HG02798 (cell line): ENCODE measurements around the gene IDH1.
"Not testable (repeated sequence)": the region's sequence is repeated elsewhere in the genome, so short reads cannot be mapped to it uniquely, and the experiment has no call there.

Source experiments
- ATAC-seq: cut with Tn5 transposase; IDR thresholded peaks from one replicate; pipeline ENCODE4 v1.9.1; 2021; ENCODE audit warnings: mild to moderate bottlenecking; ENCODE audit not compliant: unreplicated experiment, poor library complexity

The IDH1 gene

DNA sequence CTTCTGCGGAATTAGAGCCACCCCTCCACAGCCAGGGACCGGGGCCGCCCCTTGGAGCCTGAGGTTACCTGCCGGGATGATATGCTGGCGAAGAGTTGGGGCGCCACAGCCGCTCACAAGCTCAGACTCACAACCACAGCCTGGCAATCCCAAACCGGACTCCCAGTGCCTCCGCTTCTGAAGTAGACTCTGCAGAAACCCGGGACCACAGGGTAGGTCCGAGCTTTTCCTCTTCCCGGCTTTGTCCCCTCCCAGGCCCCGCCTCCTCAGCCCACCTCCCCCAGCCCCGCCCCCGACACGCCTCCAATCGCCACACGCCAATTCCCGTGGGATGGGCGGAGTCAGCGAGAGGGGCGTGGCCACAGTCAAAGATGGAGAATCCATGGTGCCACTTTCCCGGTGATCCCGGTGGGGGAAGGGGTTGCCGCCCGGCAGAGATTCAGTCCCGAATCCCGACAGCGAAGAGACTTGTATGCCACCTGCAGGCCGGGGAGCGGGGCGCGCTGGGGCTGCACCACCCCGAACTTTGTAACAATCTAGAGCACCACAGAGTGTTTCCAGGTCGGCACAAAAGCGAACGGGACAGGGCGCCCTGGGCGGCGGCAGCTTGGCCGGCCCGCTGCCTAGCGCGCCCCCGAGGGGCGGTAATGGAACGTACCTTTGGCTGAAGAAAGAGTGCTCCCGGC is at the start of gene IDH1:
Gene IDH1, minus strand, starts transcription at position 201 of the 686 bp plus-strand sequence. CDS start 3,520 bp downstream, outside the sequence.
- ATAC-seq = peak; percentile 78

- no peak for ATAC-seq
These were observed 49.3 kb upstream of the IDH1 start for GRCh38 chr2:208304157-208304556.

GRCh38 chr2:208300847-208301618 is 46.2 kb upstream of the IDH1 start:
- ATAC-seq = no peak

- ATAC-seq = no peak
These were observed 43.1 kb upstream of the IDH1 start for GRCh38 chr2:208297961-208298360.

GRCh38 chr2:208296610-208297009 is 41.7 kb upstream of the IDH1 start:
- ATAC-seq = no peak

- no peak for ATAC-seq
These were observed 41.0 kb upstream of the IDH1 start for GRCh38 chr2:208295834-208296233.

GRCh38 chr2:208294482-208295024 is 39.7 kb upstream of the IDH1 start:
- ATAC-seq = peak; percentile 75

GRCh38 chr2:208285853-208286252 is 31.0 kb upstream of the IDH1 start:
- ATAC-seq = no peak

DNA sequence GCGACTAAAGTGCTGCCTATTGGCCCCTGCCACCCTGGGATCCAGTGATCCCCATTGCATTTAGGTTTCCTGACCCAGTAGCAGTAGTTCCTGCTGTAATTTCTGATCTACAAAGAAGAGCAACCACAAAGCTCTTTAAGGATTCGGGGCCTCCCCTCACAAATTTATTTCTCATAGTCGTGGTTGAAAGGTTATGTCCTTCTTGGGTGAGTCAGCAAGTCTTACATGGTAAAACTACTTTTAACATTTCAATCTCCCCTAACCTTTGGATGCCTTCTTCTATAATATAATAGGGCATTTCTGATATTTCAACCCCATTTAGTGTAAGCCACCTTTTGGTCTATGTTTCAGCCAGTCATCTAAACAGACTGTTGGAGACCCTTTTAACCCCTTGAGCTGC is 26.1 kb upstream of the IDH1 start:
- peak; percentile 69 for ATAC-seq

DNA sequence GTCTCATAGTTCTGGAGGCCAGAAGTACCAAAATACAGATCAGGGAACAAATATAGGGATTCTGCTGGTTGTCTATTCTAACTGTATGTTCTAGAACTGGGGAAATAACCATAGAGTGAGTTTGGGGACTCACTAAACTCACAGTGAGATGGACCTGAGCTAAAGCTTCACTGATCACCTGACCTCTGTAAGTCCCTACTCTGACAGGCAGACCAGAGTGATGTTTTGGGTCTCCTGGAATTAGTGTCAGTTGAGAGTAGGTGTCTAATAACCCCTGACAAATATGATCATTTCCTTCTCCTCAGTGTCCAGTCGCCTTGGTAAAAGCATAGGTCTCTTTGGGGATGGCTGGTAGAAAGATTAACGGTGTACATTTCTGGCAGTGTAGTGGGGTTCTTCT is 25.4 kb upstream of the IDH1 start:
- no peak for ATAC-seq

DNA sequence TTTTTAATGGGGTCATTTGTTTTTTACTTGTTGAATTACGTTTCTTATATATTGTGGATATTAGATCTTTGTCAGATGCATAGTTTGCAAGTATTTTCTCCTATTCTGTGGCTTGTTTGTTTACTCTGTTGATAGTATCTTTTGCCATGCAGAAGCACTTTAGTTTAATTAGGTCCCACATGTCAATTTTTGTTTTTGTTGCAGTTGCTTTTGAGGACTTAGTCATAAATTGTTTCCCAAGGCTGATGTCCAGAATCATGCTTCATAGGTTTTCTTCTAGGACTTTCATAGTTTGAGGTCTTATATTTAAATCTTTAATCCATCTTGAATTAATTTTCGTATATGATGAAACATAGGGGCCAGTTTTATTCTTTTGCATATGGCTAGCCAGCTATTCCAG is 24.4 kb upstream of the IDH1 start:
- ATAC-seq = no peak

- no peak for ATAC-seq
These were observed 23.7 kb upstream of the IDH1 start for GRCh38 chr2:208278549-208278948.

- ATAC-seq = no peak
These were observed 19.9 kb upstream of the IDH1 start for GRCh38 chr2:208274748-208275147.

- no peak for ATAC-seq
These were observed 14.2 kb upstream of the IDH1 start for GRCh38 chr2:208269091-208269490.

DNA sequence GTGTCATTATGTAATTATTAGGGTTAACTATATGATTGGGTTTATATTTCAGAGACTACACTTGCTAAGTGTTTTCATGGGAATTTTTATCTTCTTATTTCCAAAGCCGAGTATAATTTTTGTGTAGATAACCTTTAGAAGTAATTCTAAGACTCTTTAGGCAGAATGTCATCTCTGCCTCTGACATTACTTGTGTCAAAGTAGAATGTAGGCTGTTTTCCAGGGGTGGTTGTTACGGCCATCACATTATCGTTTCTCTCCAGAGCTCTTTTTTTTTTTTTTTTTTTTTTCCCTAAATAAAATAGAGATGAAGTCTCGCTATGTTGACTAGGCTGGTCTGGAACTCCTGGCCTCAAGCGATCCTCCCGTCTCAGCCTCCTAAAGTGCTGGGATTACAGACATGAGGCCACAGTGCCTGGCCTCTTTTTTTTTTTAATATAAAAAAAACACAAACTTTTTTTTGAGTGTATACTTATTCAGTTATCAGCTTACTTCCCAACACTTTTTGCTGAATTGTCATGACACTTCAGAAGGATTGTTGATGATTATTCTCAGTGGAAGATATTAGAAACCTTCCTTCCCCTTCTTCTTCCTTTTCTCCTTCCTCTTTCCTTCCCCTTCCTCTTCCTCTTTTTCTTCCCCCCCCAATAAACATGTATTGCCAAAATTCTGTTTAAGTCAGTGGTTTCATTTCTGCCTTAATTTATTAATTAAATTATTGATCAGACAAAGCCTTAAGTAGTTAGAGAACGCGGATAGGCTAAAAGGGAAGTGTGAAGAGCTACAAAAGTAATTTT is 13.5 kb upstream of the IDH1 start:
- ATAC-seq = no peak

GRCh38 chr2:208267526-208267925 is 12.7 kb upstream of the IDH1 start:
- ATAC-seq = not testable (repeated sequence)

- no peak for ATAC-seq
These were observed 12.1 kb upstream of the IDH1 start for GRCh38 chr2:208266936-208267335.

GRCh38 chr2:208266553-208266893 is 11.7 kb upstream of the IDH1 start:
- peak; percentile 1 for ATAC-seq

DNA sequence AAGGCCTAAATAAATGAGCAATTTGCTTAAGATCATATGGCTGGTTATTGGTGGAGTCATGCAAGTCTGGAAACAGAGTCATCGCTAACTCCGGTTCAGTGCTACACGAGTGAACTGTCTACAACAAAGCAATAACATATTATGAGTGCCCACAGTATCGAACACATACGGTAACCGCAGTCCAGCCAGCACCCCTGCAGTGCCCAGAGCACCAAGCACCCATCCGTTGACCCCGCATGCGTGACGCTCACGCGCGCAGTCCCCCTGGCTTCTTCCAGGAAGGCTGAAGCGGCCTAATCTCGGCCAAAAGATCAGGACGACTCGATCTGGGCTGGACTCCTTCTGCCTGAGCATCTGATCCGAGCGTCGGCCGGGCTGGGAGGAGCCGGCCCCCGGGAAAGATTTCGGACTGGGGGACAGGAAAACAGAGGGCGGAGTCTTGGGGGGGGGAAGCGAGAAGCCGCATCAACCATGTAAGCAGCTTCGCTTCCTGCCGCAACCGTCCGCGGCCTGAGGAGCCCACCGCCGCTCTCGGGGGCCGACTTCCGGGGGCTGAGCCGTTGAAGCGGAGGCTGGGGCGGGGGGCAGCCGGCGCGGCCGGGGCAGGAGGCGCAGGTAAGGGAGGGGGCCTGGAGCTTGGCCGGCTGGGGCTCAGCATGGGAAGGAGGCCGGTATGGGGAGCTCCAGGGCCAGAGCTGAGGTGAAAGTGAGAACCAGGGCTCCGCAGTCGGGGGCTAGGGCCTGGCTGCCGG is 11.1 kb upstream of the IDH1 start, which contains the start of gene PIKFYVE:
Gene PIKFYVE, plus strand, starts transcription at position 455 of the 752 bp plus-strand sequence. CDS start 5,265 bp downstream, outside the sequence.
- ATAC-seq = peak; percentile 92

- peak; percentile 36 for ATAC-seq
These were observed 10.5 kb upstream of the IDH1 start for GRCh38 chr2:208265371-208265800.
